Transverse colon (tissue), 3 donors: ENCODE data around the gene TMEM87A.

ENCODE experiments used
- POLR2A ChIP-seq: fragments of 450-650 bp; IDR thresholded peaks from one replicate; pipeline ENCODE4 v1.6.1; 2016; ENCODE audit warnings: antibody characterized with exemption, mild to moderate bottlenecking, moderate library complexity
- TF ChIP-seq, protein P1 (sequence below), 5 experiments: fragments of 200-600 bp in 3 of 5; fragments of 450-650 bp in 2 of 5; sonication (generic) in 3 of 5; IDR thresholded peaks; 1 replicate in 2 of 5; 2 replicates in 3 of 5; pipeline ENCODE4 v1.5.1; 2016 to 2017; ENCODE audit warnings: antibody characterized with exemption in 5 of 5, inconsistent platforms in 3 of 5, mild to moderate bottlenecking in 2 of 5, moderate library complexity in 1 of 5

DNA sequence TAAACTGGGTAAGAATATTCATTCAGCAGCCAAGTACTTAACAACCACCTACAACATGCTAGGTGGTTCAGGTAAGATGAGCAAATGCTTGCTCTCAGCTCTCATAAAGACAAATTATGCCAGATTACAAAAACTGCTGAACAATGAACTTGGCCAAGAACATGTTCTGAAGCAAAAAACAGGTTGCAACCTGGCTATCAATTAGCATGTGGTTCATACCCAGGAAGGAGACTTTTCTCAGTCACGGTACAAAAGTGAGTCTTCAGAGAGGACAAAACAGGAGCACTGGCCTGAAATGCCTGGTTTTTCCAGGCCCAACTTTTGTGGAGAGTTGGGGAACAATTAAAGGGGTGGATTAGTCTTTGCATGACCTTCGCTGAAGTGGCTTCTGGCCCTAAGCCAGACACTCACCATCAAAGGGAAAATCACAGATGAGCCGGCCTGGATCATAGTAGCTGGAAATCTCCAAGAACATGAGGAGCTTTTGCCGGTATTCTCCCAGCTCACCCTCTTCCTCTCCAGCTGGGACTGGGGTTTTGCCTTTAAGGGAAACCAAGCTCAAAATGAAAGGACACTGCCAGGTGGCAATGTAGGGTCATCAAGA lies 109.2 kb downstream of the TMEM87A start:
- TF ChIP-seq POLR2A = no peak
- TF ChIP-seq, protein P1, sequence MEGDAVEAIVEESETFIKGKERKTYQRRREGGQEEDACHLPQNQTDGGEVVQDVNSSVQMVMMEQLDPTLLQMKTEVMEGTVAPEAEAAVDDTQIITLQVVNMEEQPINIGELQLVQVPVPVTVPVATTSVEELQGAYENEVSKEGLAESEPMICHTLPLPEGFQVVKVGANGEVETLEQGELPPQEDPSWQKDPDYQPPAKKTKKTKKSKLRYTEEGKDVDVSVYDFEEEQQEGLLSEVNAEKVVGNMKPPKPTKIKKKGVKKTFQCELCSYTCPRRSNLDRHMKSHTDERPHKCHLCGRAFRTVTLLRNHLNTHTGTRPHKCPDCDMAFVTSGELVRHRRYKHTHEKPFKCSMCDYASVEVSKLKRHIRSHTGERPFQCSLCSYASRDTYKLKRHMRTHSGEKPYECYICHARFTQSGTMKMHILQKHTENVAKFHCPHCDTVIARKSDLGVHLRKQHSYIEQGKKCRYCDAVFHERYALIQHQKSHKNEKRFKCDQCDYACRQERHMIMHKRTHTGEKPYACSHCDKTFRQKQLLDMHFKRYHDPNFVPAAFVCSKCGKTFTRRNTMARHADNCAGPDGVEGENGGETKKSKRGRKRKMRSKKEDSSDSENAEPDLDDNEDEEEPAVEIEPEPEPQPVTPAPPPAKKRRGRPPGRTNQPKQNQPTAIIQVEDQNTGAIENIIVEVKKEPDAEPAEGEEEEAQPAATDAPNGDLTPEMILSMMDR (IDR thresholded peaks at IDR 0.05) = no peak
